C4-2B (cell line): ENCODE measurements around the gene VSIG1.

ENCODE experiments used
- ZFX ChIP-seq: fragments of 450-650 bp; IDR thresholded peaks from 2 replicates; pipeline ENCODE4 v1.6.1; 2017
- TF ChIP-seq, protein P1 (sequence below): fragments of 450-650 bp; conservative IDR thresholded peaks from 2 replicates; pipeline ENCODE4 v1.5.1; 2017; ENCODE audit warnings: mild to moderate bottlenecking

DNA sequence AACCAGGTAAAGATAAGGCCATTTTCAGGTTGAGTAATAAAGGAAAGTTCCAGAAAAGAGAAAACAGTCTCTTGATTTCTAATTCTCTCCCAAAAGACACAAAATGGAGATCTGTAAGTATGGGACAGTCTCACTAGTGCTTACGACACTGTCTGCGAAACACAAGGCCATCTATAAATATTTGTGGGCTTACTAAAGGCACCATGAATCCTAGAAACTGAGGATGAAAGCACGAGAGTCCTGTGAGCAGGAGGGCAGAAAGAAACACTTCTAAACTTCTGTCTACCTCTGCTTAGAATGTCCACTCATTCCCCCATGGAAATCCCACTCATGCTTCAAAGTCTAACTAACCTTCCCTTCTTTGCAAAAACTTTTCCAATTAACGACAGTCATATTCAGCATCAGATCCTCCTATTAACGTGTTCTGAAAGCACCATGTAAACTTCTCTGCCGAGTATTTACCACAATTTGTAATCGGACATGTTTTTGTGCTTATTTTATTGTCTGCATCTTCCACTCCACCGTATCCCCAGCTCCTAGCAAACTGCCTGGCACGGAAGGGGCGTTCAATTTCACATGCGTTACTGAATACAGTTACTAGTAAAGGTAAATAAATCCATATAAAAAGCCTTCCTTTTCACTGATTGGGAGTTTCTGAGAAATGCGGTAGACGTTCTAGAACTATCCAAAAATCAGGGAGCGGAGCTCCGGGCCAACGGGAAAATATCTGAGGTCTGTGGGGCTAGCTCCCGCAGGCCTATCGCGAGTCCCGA, 45.8 kb downstream of the VSIG1 start:
- TF ChIP-seq, protein P1, sequence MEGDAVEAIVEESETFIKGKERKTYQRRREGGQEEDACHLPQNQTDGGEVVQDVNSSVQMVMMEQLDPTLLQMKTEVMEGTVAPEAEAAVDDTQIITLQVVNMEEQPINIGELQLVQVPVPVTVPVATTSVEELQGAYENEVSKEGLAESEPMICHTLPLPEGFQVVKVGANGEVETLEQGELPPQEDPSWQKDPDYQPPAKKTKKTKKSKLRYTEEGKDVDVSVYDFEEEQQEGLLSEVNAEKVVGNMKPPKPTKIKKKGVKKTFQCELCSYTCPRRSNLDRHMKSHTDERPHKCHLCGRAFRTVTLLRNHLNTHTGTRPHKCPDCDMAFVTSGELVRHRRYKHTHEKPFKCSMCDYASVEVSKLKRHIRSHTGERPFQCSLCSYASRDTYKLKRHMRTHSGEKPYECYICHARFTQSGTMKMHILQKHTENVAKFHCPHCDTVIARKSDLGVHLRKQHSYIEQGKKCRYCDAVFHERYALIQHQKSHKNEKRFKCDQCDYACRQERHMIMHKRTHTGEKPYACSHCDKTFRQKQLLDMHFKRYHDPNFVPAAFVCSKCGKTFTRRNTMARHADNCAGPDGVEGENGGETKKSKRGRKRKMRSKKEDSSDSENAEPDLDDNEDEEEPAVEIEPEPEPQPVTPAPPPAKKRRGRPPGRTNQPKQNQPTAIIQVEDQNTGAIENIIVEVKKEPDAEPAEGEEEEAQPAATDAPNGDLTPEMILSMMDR: no peak
- TF ChIP-seq ZFX: no peak
